GM19025 (cell line): ENCODE results near the gene ITPKC.
A peak's percentile ranks its signal among the peaks of the same experiment; 100 is the strongest.

Experiments
- ATAC-seq: cut with Tn5 transposase; IDR thresholded peaks from one replicate; pipeline ENCODE4 v1.9.1; 2021; ENCODE audit warnings: mild to moderate bottlenecking, low read depth, moderate library complexity; ENCODE audit not compliant: unreplicated experiment

The ITPKC gene

GRCh38 chr19:40716482-40717324 is at the start of gene ITPKC, which contains the start of gene COQ8B:
Gene ITPKC (plus strand): TSS chr19:40717112. CDS start chr19:40717136, 24 bp downstream.
Gene COQ8B (minus strand): TSS chr19:40716886. CDS start chr19:40714632, 2,254 bp downstream.
- ATAC-seq, result peak; percentile 70

- no peak for ATAC-seq
Measured at GRCh38 chr19:40667602-40668001, 49.3 kb upstream of the ITPKC start.

GRCh38 chr19:40668991-40669614 is 47.8 kb upstream of the ITPKC start:
- ATAC-seq, result no peak

- no peak for ATAC-seq
Measured at GRCh38 chr19:40671404-40671803, 45.5 kb upstream of the ITPKC start.

- no peak for ATAC-seq
Measured at GRCh38 chr19:40672038-40672437, 44.9 kb upstream of the ITPKC start.

GRCh38 chr19:40672573-40673299 is 44.2 kb upstream of the ITPKC start:
- no peak for ATAC-seq

- ATAC-seq, result no peak
Measured at GRCh38 chr19:40673397-40673796, 43.5 kb upstream of the ITPKC start.

GRCh38 chr19:40674291-40674690 is 42.6 kb upstream of the ITPKC start:
- ATAC-seq, result no peak

GRCh38 chr19:40677156-40677555 is 39.8 kb upstream of the ITPKC start:
- no peak for ATAC-seq

- ATAC-seq, result no peak
Measured at GRCh38 chr19:40681039-40681438, 35.9 kb upstream of the ITPKC start.

GRCh38 chr19:40682431-40682964 is 34.4 kb upstream of the ITPKC start:
- no peak for ATAC-seq

- no peak for ATAC-seq
Measured at GRCh38 chr19:40683437-40683836, 33.5 kb upstream of the ITPKC start.

- ATAC-seq, result no peak
Measured at GRCh38 chr19:40684280-40684679, 32.6 kb upstream of the ITPKC start.

GRCh38 chr19:40685016-40685526 is 31.8 kb upstream of the ITPKC start:
- ATAC-seq, result no peak

- ATAC-seq, result no peak
Measured at GRCh38 chr19:40685563-40685962, 31.3 kb upstream of the ITPKC start.

- no peak for ATAC-seq
Measured at GRCh38 chr19:40686882-40687524, 29.9 kb upstream of the ITPKC start.

GRCh38 chr19:40687525-40688016 is 29.3 kb upstream of the ITPKC start:
- no peak for ATAC-seq

GRCh38 chr19:40688309-40688708 is 28.6 kb upstream of the ITPKC start:
- no peak for ATAC-seq

- no peak for ATAC-seq
Measured at GRCh38 chr19:40688987-40689338, 27.9 kb upstream of the ITPKC start.
